Measurements from ENCODE around the gene SCGB2B2. TPM values are rescaled to one million over a fixed set of nuclear protein-coding genes. Genes with fewer than 3 reads are reported as not detected.

SCGB2B2 gene
- not detected for total RNA-seq (2013)
- under 1 TPM in 1 of 3 donors, not detected in 2; 0.05 TPM for polyA plus RNA-seq
- polyA minus RNA-seq, result 0.14 TPM in 1 of 2 replicates, not detected in the other
- 0 to 0.92 (median 0.25) reads per million in 11 experiments for total RNA-seq

- Histone ChIP-seq H3K9ac (ENCODE audit: insufficient read depth, low read length, poor library complexity, severe bottlenecking) (peak within 1 kb of the TSS; percentile 96), H2AFZ (ENCODE audit: insufficient read depth, low read depth, low read length, poor library complexity, severe bottlenecking) (peak within 1 kb of the TSS; percentile 94), H4K20me1 (ENCODE audit: insufficient read depth, low read length) (no peaks in the 10 kb centered on the region), H3K27me3 (ENCODE audit: control insufficient read depth in 2 of 2, insufficient read depth in 2 of 2, low read length in 2 of 2) (peaks cover 2 to 18% of the 10 kb centered on the region in 2 donors), H3K4me3 (replicated peaks in 1 of 3; ENCODE audit: low read depth in 2 of 3, low read length in 3 of 3) (peak within 1 kb of the TSS; percentile 50 to 91 (median 79)), H3K4me2 (replicated peaks; ENCODE audit: extremely low read depth, low read length, poor library complexity, severe bottlenecking) (peak within 1 kb of the TSS; percentile 84), H3K79me2 (ENCODE audit: insufficient read depth, low read length) (peaks cover 2% of the 10 kb centered on the region), H3K27ac (ENCODE audit: low read depth in 1 of 2, low read length in 2 of 2) (peak within 1 kb of the TSS; percentile 93 to 98), H3K9me3 (replicated peaks in 1 of 2; ENCODE audit: control insufficient read depth in 1 of 2, insufficient read depth in 1 of 2, low read length in 2 of 2) (peaks cover 32 to 58% of the 10 kb centered on the region in 2 donors), H3K4me1 (ENCODE audit: control insufficient read depth in 1 of 2, insufficient read depth in 2 of 2, low read length in 2 of 2) (peaks cover 16 to 20% of the 10 kb centered on the region in 2 donors), H3K36me3 (replicated peaks in 1 of 2; ENCODE audit: control insufficient read depth in 1 of 2, insufficient read depth in 2 of 2, low read length in 2 of 2) (peaks cover 7 to 33% of the 10 kb centered on the region in 2 donors)
- H3K4me3 Mint-ChIP-seq, result peak within 1 kb of the TSS; percentile 96 to 99
- TF ChIP-seq CTCF (IDR thresholded peaks at IDR 0.05), result peak; percentile 17
- H3K27me3 Mint-ChIP-seq (ENCODE audit: low read depth in 3 of 3), result peaks cover 5 to 26% (median 19%) of the 10 kb centered on the region in 3 donors
- whole genome bisulfite sequencing (ENCODE audit: insufficient coverage), result under 1% methylated on average over 21 of the region's 26 CpGs
- peaks cover 26 to 76% (median 56%) of the 10 kb centered on the region in 7 donors for H3K9me3 Mint-ChIP-seq
- peak in 2 of 3 donors; percentile 58 to 66 for DNase-seq
- intact Hi-C loops (cut with micrococcal nuclease), result loop anchor here (5.0 to 10.0 kb wide), 5 partner anchors 55 to 1538 kb away; partner anchors contain the start of genes IGFLR1 (in 1 of the 2), LIN37 (in 1 of the 2), LSM14A (in 1 of the 2) and PSENEN (in 1 of the 2)
- peak within 1 kb of the TSS; percentile 95 to 100 (median 99) for H3K27ac Mint-ChIP-seq
- peaks cover 34 to 40% of the 10 kb centered on the region in 2 donors for H3K36me3 Mint-ChIP-seq
- peaks cover 16% of the 10 kb centered on the region for H3K4me1 Mint-ChIP-seq
Observed at GRCh38 chr19:34676697-34677385, at the start of gene SCGB2B2. Gene SCGB2B2 (minus strand): TSS chr19:34677159. CDS start chr19:34594563, 82,596 bp downstream.

GRCh38 chr19:34725400-34725799, 48.4 kb upstream of the SCGB2B2 start:
- no peak overlapping the region for H3K9ac ChIP-seq (ENCODE audit: insufficient read depth, low read length, poor library complexity, severe bottlenecking)
- H3K9me3 Mint-ChIP-seq, result peaks cover 6 to 37% (median 21%) of the 10 kb centered on the region in 7 donors
- no peak overlapping the region for H3K4me3 ChIP-seq (replicated peaks in 1 of 3; ENCODE audit: low read depth in 2 of 3, low read length in 3 of 3)
- no peak overlapping the region for H3K4me2 ChIP-seq (replicated peaks; ENCODE audit: extremely low read depth, low read length, poor library complexity, severe bottlenecking)
- H3K27ac ChIP-seq (ENCODE audit: low read depth in 1 of 2, low read length in 2 of 2), result no peak overlapping the region
- TF ChIP-seq CTCF (IDR thresholded peaks at IDR 0.05), result no peak
- H3K4me1 Mint-ChIP-seq, result no peaks in the 10 kb centered on the region
- no peak for DNase-seq
- H3K4me3 Mint-ChIP-seq, result no peak overlapping the region
- no peaks in the 10 kb centered on the region for H3K36me3 Mint-ChIP-seq
- no peaks in the 10 kb centered on the region for H3K36me3 ChIP-seq (replicated peaks in 1 of 2; ENCODE audit: control insufficient read depth in 1 of 2, insufficient read depth in 2 of 2, low read length in 2 of 2)
- no peak overlapping the region for H2AFZ ChIP-seq (ENCODE audit: insufficient read depth, low read depth, low read length, poor library complexity, severe bottlenecking)
- peaks cover 4 to 7% of the 10 kb centered on the region in 2 donors for H3K9me3 ChIP-seq (replicated peaks in 1 of 2; ENCODE audit: control insufficient read depth in 1 of 2, insufficient read depth in 1 of 2, low read length in 2 of 2)
- WGBS (ENCODE audit: insufficient coverage), result 34% methylated on average over 5 of the region's 6 CpGs
- peaks cover 8 to 13% (median 9%) of the 10 kb centered on the region in 3 donors for H3K27me3 Mint-ChIP-seq (ENCODE audit: low read depth in 3 of 3)
- no peak overlapping the region for H3K27ac Mint-ChIP-seq
- H3K79me2 ChIP-seq (ENCODE audit: insufficient read depth, low read length), result no peaks in the 10 kb centered on the region
- no peaks in the 10 kb centered on the region for H3K27me3 ChIP-seq (ENCODE audit: control insufficient read depth in 2 of 2, insufficient read depth in 2 of 2, low read length in 2 of 2)
- H4K20me1 ChIP-seq (ENCODE audit: insufficient read depth, low read length), result no peaks in the 10 kb centered on the region
- intact Hi-C loops (cut with micrococcal nuclease), result no loop called here
- no peaks in the 10 kb centered on the region for H3K4me1 ChIP-seq (ENCODE audit: control insufficient read depth in 1 of 2, insufficient read depth in 2 of 2, low read length in 2 of 2)
